GM23248 (cell line): Measurements from ENCODE around the gene TEX19. TPM values are rescaled to one million over a fixed set of nuclear protein-coding genes. Genes with fewer than 3 reads are reported as not detected.
"Not testable (repeated sequence)": the region's sequence is repeated elsewhere in the genome, so short reads cannot be mapped to it uniquely, and the experiment has no call there.

Experiments used
- DNase-seq: peaks from one replicate; pipeline ENCODE4 v3.0.0-alpha.2; 2015
- H2AFZ ChIP-seq: fragments of 200-600 bp; sonication (generic); 2 replicates; pipeline ENCODE4 v1.6.1; 2016; ENCODE audit warnings: antibody characterized with exemption
- H3F3A ChIP-seq: fragments of 200-600 bp; sonication (generic); 2 replicates; pipeline ENCODE4 v1.6.1; 2016; ENCODE audit warnings: mild to moderate bottlenecking, antibody characterized with exemption, mixed run types; ENCODE audit not compliant: insufficient read depth
- H3K27ac ChIP-seq: fragments of 200-600 bp; sonication (generic); 2 replicates; pipeline ENCODE4 v1.5.1; 2016; ENCODE audit warnings: mild to moderate bottlenecking
- H3K27me3 ChIP-seq: fragments of 200-600 bp; sonication (generic); replicated peaks from 2 replicates; pipeline ENCODE4 v1.6.1; 2016; ENCODE audit warnings: mild to moderate bottlenecking; ENCODE audit not compliant: insufficient read depth
- H3K36me3 ChIP-seq: fragments of 200-600 bp; sonication (generic); 2 replicates; pipeline ENCODE4 v1.6.1; 2016; ENCODE audit warnings: low read depth, mild to moderate bottlenecking
- H3K4me1 ChIP-seq: fragments of 200-600 bp; sonication (generic); 2 replicates; pipeline ENCODE4 v1.6.1; 2016; ENCODE audit warnings: mild to moderate bottlenecking; ENCODE audit not compliant: insufficient read depth
- H3K4me2 ChIP-seq: fragments of 200-600 bp; sonication (generic); one replicate; pipeline ENCODE4 v1.6.1; 2016; ENCODE audit warnings: mild to moderate bottlenecking; ENCODE audit not compliant: unreplicated experiment
- H3K4me3 ChIP-seq: fragments of 200-600 bp; sonication (generic); 2 replicates; pipeline ENCODE4 v1.5.1; 2016; ENCODE audit warnings: mild to moderate bottlenecking
- H3K79me2 ChIP-seq: fragments of 200-600 bp; sonication (generic); 2 replicates; pipeline ENCODE4 v1.6.1; 2016; ENCODE audit warnings: mild to moderate bottlenecking; ENCODE audit not compliant: insufficient read depth
- H3K9ac ChIP-seq: fragments of 200-600 bp; sonication (generic); 2 replicates; pipeline ENCODE4 v1.6.1; 2016; ENCODE audit warnings: mild to moderate bottlenecking
- H3K9me2 ChIP-seq: fragments of 200-600 bp; sonication (generic); 2 replicates; pipeline ENCODE4 v1.6.1; 2016; ENCODE audit warnings: mixed run types, mild to moderate bottlenecking, moderate library complexity; ENCODE audit not compliant: insufficient read depth
- H3K9me3 ChIP-seq: fragments of 200-600 bp; sonication (generic); one replicate; pipeline ENCODE4 v1.6.1; 2017; ENCODE audit warnings: low read depth
- H4K20me1 ChIP-seq: fragments of 200-600 bp; sonication (generic); 2 replicates; pipeline ENCODE4 v1.6.0; 2016; ENCODE audit not compliant: insufficient read depth
- EZH2 ChIP-seq: fragments of 200-600 bp; sonication (generic); IDR thresholded peaks from 2 replicates; pipeline ENCODE4 v1.6.1; 2018; ENCODE audit warnings: antibody characterized with exemption, mild to moderate bottlenecking; ENCODE audit not compliant: insufficient read depth, poor library complexity, severe bottlenecking
- EZH2phosphoT487 ChIP-seq: fragments of 200-600 bp; sonication (generic); IDR thresholded peaks from 2 replicates; pipeline ENCODE4 v1.6.1; 2018; ENCODE audit warnings: antibody characterized with exemption, moderate library complexity, mild to moderate bottlenecking, low read depth; ENCODE audit not compliant: insufficient read depth
- WGBS, 2 experiments: methylation state at CpG; one replicate each; pipeline ENCODE4 v1.1.6; 2015 to 2017; ENCODE audit warnings: low lambda C conversion rate in 2 of 2, low coverage in 1 of 2; ENCODE audit errors: missing lambda C conversion rate in 2 of 2; 5-methylcytosine and 5-hydroxymethylcytosine counted together
- in situ Hi-C: fragments of 300-500 bp; cut with MboI; formaldehyde crosslinking; loops from 2 replicates; pipeline ENCODE4 v1.15.0; 2020
- polyA plus RNA-seq: library from polyadenylated mRNA; unstranded; fragments of >200 nt; fragmentation: Nextera tagmentation; extraction: Ambion mirVana; gene quantifications from 2 replicates; pipeline ENCODE4 v1.2.1, GENCODE V29; 2016
- total RNA-seq: library from RNA; depleted of rRNA; stranded (reverse); fragments of >200 nt; shearing (Covaris generic); gene quantifications from 2 replicates; pipeline ENCODE4 v1.2.3, GENCODE V29; 2014

Gene TEX19
- total and polyA plus RNA-seq, 2 experiments from 2014 or later, result not detected

GRCh38 chr17:82378741-82379021, 19.6 kb downstream of the TEX19 start:
- H3K79me2 ChIP-seq, result no peaks in the 10 kb centered on the region
- no peaks in the 10 kb centered on the region for H3K4me1 ChIP-seq
- H3K9me2 ChIP-seq, result no peaks in the 10 kb centered on the region
- no peaks in the 10 kb centered on the region for H4K20me1 ChIP-seq
- H3F3A ChIP-seq, result peaks cover 7% of the 10 kb centered on the region; the same call in 1 of the 2 replicates
- no peak overlapping the region for H3K4me3 ChIP-seq
- 25 to 37% methylated on average over 10 of the region's 10 CpGs for WGBS, 2 experiments
- DNase-seq, result no peak
- no peak overlapping the region for H3K9ac ChIP-seq
- H3K27ac ChIP-seq, result no peak overlapping the region
- peaks cover 14% of the 10 kb centered on the region for H3K27me3 ChIP-seq
- in situ Hi-C loops, result no loop called here
- H3K36me3 ChIP-seq, result no peaks in the 10 kb centered on the region
- H3K4me2 ChIP-seq, result no peak overlapping the region
- TF ChIP-seq EZH2phosphoT487, result no peak
- no peak for TF ChIP-seq EZH2
- H2AFZ ChIP-seq, result no peak overlapping the region
- no peaks in the 10 kb centered on the region for H3K9me3 ChIP-seq

GRCh38 chr17:82380860-82381702, 22.0 kb downstream of the TEX19 start:
- DNase-seq, result peak; percentile 79
- WGBS, 2 experiments, result 20 to 28% methylated on average over 23 of the region's 23 CpGs
- peaks cover 7% of the 10 kb centered on the region; the same call in 1 of the 2 replicates for H3F3A ChIP-seq
- H3K9me2 ChIP-seq, result no peaks in the 10 kb centered on the region
- H3K79me2 ChIP-seq, result no peaks in the 10 kb centered on the region
- H3K9me3 ChIP-seq, result no peaks in the 10 kb centered on the region
- H3K36me3 ChIP-seq, result no peaks in the 10 kb centered on the region
- peak overlapping the region; percentile 70 for H3K4me2 ChIP-seq
- H3K9ac ChIP-seq, result peak overlapping the region; percentile 52
- no peak overlapping the region for H3K27ac ChIP-seq
- peak overlapping the region; percentile 54 for H3K4me3 ChIP-seq
- TF ChIP-seq EZH2 (no peak), EZH2phosphoT487 (no peak)
- peak overlapping the region; percentile 58; the same call in 1 of the 2 replicates for H2AFZ ChIP-seq
- H4K20me1 ChIP-seq, result no peaks in the 10 kb centered on the region
- in situ Hi-C loops, result no loop called here
- H3K4me1 ChIP-seq, result no peaks in the 10 kb centered on the region
- peaks cover 21% of the 10 kb centered on the region for H3K27me3 ChIP-seq

GRCh38 chr17:82381703-82382009, 22.6 kb downstream of the TEX19 start:
- H3F3A ChIP-seq, H3K36me3 ChIP-seq, H3K4me3 ChIP-seq, in situ Hi-C loops, H4K20me1 ChIP-seq, H2AFZ ChIP-seq, H3K27ac ChIP-seq, H3K4me1 ChIP-seq, H3K9me2 ChIP-seq, H3K79me2 ChIP-seq, H3K9me3 ChIP-seq: not testable (repeated sequence)
- H3K27me3 ChIP-seq, result peaks cover 21% of the 10 kb centered on the region
- peak overlapping the region; percentile 52 for H3K9ac ChIP-seq
- DNase-seq, result peak; percentile 28
- 68 to 71% methylated on average over 10 of the region's 10 CpGs for WGBS, 2 experiments
- peak overlapping the region; percentile 70 for H3K4me2 ChIP-seq

GRCh38 chr17:82382220-82382932, 23.3 kb downstream of the TEX19 start:
- H3K27me3 ChIP-seq, result peaks cover 22% of the 10 kb centered on the region

More at GRCh38 chr17:82382220-82382932, 23.3 kb downstream of the TEX19 start:
- H3K9me2 ChIP-seq, H3K79me2 ChIP-seq, H4K20me1 ChIP-seq, H3K4me3 ChIP-seq, H3K4me2 ChIP-seq, in situ Hi-C loops, H3F3A ChIP-seq, H3K36me3 ChIP-seq, H3K9ac ChIP-seq, H2AFZ ChIP-seq, H3K27ac ChIP-seq, H3K4me1 ChIP-seq, DNase-seq, H3K9me3 ChIP-seq: not testable (repeated sequence)
- 78 to 85% methylated on average over 17 to 21 of the region's 21 CpGs for WGBS, 2 experiments
